ENCODE results near the gene PTTG1IP. TPM values are rescaled to one million over a fixed set of nuclear protein-coding genes. Genes with fewer than 3 reads are reported as not detected.

The PTTG1IP gene
- total and polyA plus RNA-seq, 8 donors = 61.3 to 253 (median 114) TPM

- DNase-seq = peak in 1 of 2 donors; percentile 46
- no peak overlapping the region for H3K4me3 ChIP-seq
- peaks cover 25 to 61% (median 53%) of the 10 kb centered on the region in 4 donors for H3K36me3 ChIP-seq
- intact Hi-C loops (cut with DNase I; ENCODE audit: low total_unique reads) = loop anchor here (10.0 kb wide), 1 partner anchor 52 kb away; no protein-coding TSS in a partner anchor
- TF ChIP-seq POLR2A (IDR thresholded peaks at IDR 0.05) (no peak), POLR2AphosphoS5 (IDR thresholded peaks at IDR 0.05) (no peak), CTCF (IDR thresholded peaks at IDR 0.05) (no peak), EP300 (IDR thresholded peaks at IDR 0.05) (no peak)
- peaks cover 12 to 40% (median 28%) of the 10 kb centered on the region in 4 donors for H3K4me1 ChIP-seq
- WGBS, 5 donors = 63 to 77% (median 64%) methylated on average over 9 to 14 of the region's 14 CpGs
- no peaks in the 10 kb centered on the region for H3K27me3 ChIP-seq
- H3K27ac ChIP-seq = peak overlapping the region in 1 of 5 donors; percentile 20
- no peaks in the 10 kb centered on the region for H3K9me3 ChIP-seq
Measured at GRCh38 chr21:44812640-44813039, 60.9 kb downstream of the PTTG1IP start.

- DNase-seq = no peak
- TF ChIP-seq POLR2A (IDR thresholded peaks at IDR 0.05) (no peak), CTCF (IDR thresholded peaks at IDR 0.05) (no peak), POLR2AphosphoS5 (IDR thresholded peaks at IDR 0.05) (no peak), EP300 (IDR thresholded peaks at IDR 0.05) (no peak)
- no peaks in the 10 kb centered on the region for H3K27me3 ChIP-seq
- H3K36me3 ChIP-seq = peaks cover 41 to 79% (median 72%) of the 10 kb centered on the region in 4 donors
- peaks cover 0 to 23% (median 14%) of the 10 kb centered on the region in 4 donors for H3K4me1 ChIP-seq
- WGBS, 5 donors = 85 to 93% (median 87%) methylated on average over 3 to 6 of the region's 6 CpGs
- no peak overlapping the region for H3K27ac ChIP-seq
- no peaks in the 10 kb centered on the region for H3K9me3 ChIP-seq
- no peak overlapping the region for H3K4me3 ChIP-seq
- intact Hi-C loops (cut with DNase I; ENCODE audit: low total_unique reads) = loop anchor here (10.0 kb wide), 1 partner anchor 54 kb away; no protein-coding TSS in a partner anchor
Measured at GRCh38 chr21:44810779-44811178, 62.7 kb downstream of the PTTG1IP start.

GRCh38 chr21:44805859-44806258 is 67.6 kb downstream of the PTTG1IP start:
- no peak for TF ChIP-seq EP300 (IDR thresholded peaks at IDR 0.05)
- TF ChIP-seq POLR2A (IDR thresholded peaks at IDR 0.05) = no peak
- TF ChIP-seq CTCF (IDR thresholded peaks at IDR 0.05) = no peak
- TF ChIP-seq POLR2AphosphoS5 (IDR thresholded peaks at IDR 0.05) = no peak
- intact Hi-C loops (cut with DNase I; ENCODE audit: low total_unique reads) = no loop called here
- no peak overlapping the region for H3K27ac ChIP-seq
- no peaks in the 10 kb centered on the region for H3K9me3 ChIP-seq
- 88 to 92% (median 91%) methylated on average over 4 of the region's 4 CpGs for WGBS, 5 donors
- H3K4me1 ChIP-seq = peaks cover 10 to 22% (median 15%) of the 10 kb centered on the region in 4 donors
- no peaks in the 10 kb centered on the region for H3K27me3 ChIP-seq
- H3K4me3 ChIP-seq = no peak overlapping the region
- peaks cover 40 to 70% (median 64%) of the 10 kb centered on the region in 4 donors for H3K36me3 ChIP-seq
- no peak for DNase-seq

GRCh38 chr21:44805226-44805625 is 68.3 kb downstream of the PTTG1IP start:
- peaks cover 16 to 23% (median 20%) of the 10 kb centered on the region in 4 donors for H3K4me1 ChIP-seq
- no peaks in the 10 kb centered on the region for H3K27me3 ChIP-seq
- DNase-seq = no peak
- H3K9me3 ChIP-seq = no peaks in the 10 kb centered on the region
- peaks cover 40 to 66% (median 59%) of the 10 kb centered on the region in 4 donors for H3K36me3 ChIP-seq
- 72 to 84% (median 81%) methylated on average over 4 of the region's 4 CpGs for WGBS, 5 donors
- H3K27ac ChIP-seq = no peak overlapping the region
- H3K4me3 ChIP-seq = no peak overlapping the region
- no peak for TF ChIP-seq POLR2AphosphoS5 (IDR thresholded peaks at IDR 0.05)
- no peak for TF ChIP-seq EP300 (IDR thresholded peaks at IDR 0.05)
- TF ChIP-seq POLR2A (IDR thresholded peaks at IDR 0.05) = no peak
- no peak for TF ChIP-seq CTCF (IDR thresholded peaks at IDR 0.05)
- intact Hi-C loops (cut with DNase I; ENCODE audit: low total_unique reads) = no loop called here

All from stomach (tissue), 9 donors.